NCI-H1105 treated with DMSO at 0.1 percent for 48 hours (cell line): ENCODE results near the gene WDR44.
A peak's percentile ranks its signal among the peaks of the same experiment; 100 is the strongest.
"Not testable (repeated sequence)": the region's sequence is repeated elsewhere in the genome, so short reads cannot be mapped to it uniquely, and the experiment has no call there.

Experiments used
- DNase-seq: peaks from one replicate; lab custom pipeline; 2025; lab: John Stamatoyannopoulos, UW

Gene WDR44

GRCh38 chrX:118345464-118346257, at the start of gene WDR44:
Gene WDR44, plus strand, starts transcription at chrX:118346106. Its CDS starts 398 bp downstream, at chrX:118346504.
- peak; percentile 91 for DNase-seq

GRCh38 chrX:118305827-118306226, 40.1 kb upstream of the WDR44 start:
- not testable (repeated sequence) for DNase-seq

- DNase-seq = no peak
Measured at GRCh38 chrX:118315529-118315928, 30.4 kb upstream of the WDR44 start.

- DNase-seq = no peak
Measured at GRCh38 chrX:118324588-118324987, 21.3 kb upstream of the WDR44 start.

- no peak for DNase-seq
Measured at GRCh38 chrX:118325453-118325852, 20.5 kb upstream of the WDR44 start.

GRCh38 chrX:118329175-118329574, 16.7 kb upstream of the WDR44 start:
- no peak for DNase-seq

GRCh38 chrX:118337687-118338086, 8.2 kb upstream of the WDR44 start:
- no peak for DNase-seq

- DNase-seq = no peak
Measured at GRCh38 chrX:118338930-118339329, 7.0 kb upstream of the WDR44 start.

- DNase-seq = no peak
Measured at GRCh38 chrX:118345045-118345463, 852 bp upstream of the WDR44 start.

- DNase-seq = peak; percentile 63
Measured at GRCh38 chrX:118346258-118347094, 570 bp downstream of the WDR44 start.

GRCh38 chrX:118347131-118347530, 1.2 kb downstream of the WDR44 start:
- no peak for DNase-seq

GRCh38 chrX:118347736-118348135, 1.8 kb downstream of the WDR44 start:
- DNase-seq = no peak

- no peak for DNase-seq
Measured at GRCh38 chrX:118348186-118348810, 2.4 kb downstream of the WDR44 start.

GRCh38 chrX:118349188-118349587, 3.3 kb downstream of the WDR44 start:
- DNase-seq = no peak

GRCh38 chrX:118350221-118350620, 4.3 kb downstream of the WDR44 start:
- no peak for DNase-seq

GRCh38 chrX:118350706-118351105, 4.8 kb downstream of the WDR44 start:
- DNase-seq = no peak

GRCh38 chrX:118352566-118352965, 6.7 kb downstream of the WDR44 start:
- DNase-seq = no peak

GRCh38 chrX:118353081-118353850, 7.4 kb downstream of the WDR44 start:
- no peak for DNase-seq

GRCh38 chrX:118355225-118355920, 9.5 kb downstream of the WDR44 start:
- no peak for DNase-seq

- DNase-seq = no peak
Measured at GRCh38 chrX:118356154-118356701, 10.3 kb downstream of the WDR44 start.
